Activated CD8-positive, alpha-beta memory T cell treated with anti-CD3 and anti-CD28 coated beads for 24 hours (primary cell): ENCODE measurements around the gene FBXL17.
"Not testable (repeated sequence)": the region's sequence is repeated elsewhere in the genome, so short reads cannot be mapped to it uniquely, and the experiment has no call there.

ENCODE experiments used
- DNase-seq: peaks from one replicate; pipeline ENCODE4 v3.0.0-alpha.2; 2020

Gene FBXL17

DNA sequence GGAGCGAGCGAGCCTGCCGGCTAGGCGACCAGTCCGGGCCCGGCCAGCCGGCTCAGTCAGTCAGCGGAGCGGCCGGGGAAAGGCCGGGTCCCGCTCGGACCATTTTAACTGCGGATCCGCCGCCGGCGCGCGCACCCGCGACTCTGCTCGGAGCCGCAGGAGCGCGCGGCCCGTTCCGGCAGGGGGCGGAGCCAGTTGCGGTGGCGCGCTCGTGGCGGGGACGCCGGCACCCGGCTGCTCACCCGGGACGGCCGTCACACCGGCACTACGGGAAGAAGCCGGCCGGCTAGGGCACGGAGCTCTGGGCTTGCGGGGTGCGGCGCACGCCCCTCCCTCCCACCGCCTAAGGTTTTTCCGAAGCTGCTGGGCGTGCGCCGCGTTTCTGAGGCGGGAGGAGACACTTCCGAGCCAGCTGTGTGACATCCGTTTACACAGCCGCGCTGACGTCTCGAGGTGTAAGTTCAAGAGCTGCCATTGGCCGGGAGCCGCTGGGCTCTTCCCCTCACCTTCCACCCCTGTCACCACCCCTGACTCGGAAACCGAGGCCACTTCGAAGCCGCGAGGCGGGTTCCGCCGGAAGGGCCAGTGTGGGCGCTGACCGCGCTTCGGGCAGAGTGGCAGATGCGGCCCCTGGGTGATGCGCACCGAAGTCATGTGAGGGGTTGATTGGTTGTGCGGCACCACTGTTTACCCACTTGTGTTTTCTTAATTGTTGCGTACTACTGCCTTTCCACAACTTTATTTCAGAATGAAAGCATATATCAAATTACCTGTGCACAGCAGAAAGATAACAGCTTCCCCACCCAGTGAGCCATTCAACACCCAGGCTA is at the start of gene FBXL17:
TSS of gene FBXL17 (minus strand) at position 145 of the 830 bp plus-strand sequence.
- peak; percentile 94 for DNase-seq

DNA sequence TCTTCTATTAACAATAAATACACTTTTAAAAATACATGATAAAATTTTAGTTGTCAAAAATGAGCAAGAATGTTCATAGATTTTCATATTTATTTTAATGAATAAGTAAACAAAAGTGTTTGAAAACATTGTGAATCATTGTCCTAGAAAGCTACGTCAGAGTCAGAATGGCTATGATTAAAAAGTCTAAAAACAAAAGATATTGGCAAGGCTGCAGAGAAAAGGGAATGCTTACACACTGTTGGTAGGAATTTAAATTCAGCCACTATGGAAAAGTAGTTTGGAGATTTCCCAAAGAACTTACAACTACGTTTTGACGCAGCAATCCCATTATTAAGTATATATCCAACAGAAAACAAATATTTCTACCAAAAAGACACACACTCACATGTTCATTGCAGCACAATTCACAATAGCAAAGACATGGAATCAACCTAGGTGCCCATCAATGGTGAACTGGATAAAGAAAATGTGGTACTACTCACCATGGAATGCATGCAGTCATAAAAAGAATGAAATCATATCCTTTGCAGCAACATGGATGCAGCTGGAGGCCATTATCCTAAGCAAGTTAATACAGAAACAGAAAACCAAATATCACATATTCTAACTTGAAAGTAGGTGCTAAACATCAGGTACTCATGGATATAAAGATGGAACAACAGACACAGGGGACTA is 49.2 kb upstream of the FBXL17 start:
- no peak for DNase-seq

DNA sequence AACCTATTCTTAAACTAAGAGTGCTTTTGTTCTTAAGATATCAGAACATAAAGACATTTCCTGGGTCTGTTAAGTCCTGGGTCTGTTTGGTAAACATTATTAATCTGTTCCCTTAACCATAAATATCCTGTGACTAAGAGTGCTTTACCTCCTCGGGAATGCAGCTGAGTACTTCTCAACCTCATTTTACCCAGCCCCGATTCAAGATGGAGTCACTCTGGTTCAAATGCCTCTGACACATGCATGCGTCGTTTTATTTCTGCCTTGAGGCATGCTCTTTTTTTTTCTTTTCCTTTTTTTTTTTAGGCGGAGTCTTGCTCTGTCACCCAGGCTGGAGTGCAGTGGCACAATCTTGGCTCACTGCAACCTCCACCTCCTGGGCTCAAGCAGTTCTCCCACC is 39.8 kb upstream of the FBXL17 start:
- no peak for DNase-seq

DNA sequence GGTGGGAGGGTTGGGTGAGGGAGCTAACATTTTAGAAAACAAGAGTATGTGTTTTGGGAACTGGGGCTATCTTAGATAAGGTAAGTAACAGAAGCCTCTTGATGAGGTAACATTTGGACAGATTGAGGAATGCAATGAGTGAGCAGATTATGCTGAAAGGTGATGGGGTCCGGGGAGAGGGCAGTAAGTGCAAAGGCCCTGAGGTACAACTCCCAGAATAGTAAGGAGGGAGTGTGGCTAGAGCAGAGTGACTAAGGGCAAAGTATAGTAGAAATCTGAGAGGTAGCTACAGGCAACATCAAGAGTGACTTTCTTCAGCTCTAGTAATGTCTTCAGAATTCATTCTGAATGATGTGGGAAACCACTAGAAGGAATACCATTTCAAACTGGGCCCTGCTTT is 38.9 kb upstream of the FBXL17 start:
- DNase-seq: no peak

DNA sequence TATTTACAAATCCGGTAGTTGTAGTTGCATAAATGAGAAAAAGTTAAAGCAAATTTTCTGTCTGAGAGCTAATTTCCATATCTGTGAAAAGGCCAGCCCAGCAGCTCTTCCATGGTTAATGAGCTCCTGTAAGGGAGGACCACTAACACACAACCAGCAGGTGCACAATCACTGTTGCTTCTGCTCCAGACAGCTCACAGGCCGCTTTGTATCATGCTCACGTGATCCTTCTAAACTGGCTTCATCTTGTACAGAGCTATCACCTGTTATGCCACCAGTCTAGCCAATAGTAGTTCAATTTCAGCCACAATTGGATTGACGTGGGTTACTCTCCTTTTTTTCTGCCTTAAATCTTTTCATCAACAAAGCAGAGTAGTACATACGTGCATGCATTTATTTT is 38.3 kb upstream of the FBXL17 start:
- no peak for DNase-seq

DNA sequence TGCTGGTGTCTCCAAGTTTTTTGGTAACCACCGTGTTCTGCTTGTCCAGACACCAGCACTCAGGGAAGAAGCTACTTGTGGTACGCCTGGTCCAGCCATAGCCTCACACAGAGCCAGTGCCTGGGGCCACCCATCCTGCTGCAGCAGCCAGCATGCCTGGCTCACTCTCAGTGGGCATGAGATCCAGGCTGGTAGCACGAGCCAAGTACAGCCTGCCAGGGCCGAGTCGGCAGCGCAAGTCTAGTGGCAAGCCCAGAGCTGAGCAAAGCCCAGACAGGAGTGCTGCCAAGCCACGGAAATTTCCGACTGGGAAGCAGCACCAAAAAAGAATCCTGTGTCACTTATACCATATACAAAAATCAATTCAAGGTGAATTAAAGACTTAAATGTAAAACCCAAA is 36.3 kb upstream of the FBXL17 start:
- no peak for DNase-seq

DNA sequence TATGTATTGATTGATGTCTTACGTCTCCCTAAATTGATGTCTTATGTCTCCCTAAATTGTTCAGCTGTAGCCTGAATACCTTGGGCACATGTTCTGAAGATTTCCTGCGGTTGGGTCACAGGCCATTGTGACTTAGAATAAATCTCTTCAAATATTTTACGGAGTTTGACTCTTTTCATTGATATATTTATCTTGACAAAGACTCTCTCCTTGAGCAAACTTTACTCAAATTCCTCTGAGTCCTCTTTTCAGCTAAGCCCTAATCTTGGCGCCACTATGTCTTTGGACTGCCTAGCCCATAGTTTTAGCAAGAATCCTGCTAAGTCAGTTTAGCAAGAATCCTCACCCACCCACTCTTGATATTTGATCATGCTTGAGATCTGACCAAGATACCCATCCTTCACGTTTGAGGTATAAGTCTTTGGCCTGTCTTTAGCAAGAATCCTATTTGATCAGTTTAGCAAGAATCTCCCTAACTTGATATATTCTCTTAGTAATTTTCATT is 35.3 kb upstream of the FBXL17 start:
- no peak for DNase-seq

DNA sequence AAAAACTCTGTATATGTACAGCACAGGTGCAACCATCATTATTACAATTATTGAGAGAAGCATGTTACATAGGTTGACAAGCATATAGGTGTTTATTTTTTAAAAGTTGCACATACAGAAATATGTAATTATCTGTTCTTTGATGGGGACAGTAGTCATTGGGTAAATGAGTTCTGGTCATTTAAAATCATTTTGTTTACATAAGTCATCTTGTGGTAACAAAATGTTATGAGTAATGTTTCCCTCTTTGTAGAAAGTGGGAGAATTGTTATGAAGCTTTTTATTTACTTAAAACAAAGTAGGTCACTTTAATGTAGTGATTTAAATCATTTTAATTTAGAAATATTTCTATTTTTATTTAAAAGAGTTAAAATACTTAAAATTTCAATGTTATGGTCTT is 33.8 kb upstream of the FBXL17 start:
- no peak for DNase-seq

DNA sequence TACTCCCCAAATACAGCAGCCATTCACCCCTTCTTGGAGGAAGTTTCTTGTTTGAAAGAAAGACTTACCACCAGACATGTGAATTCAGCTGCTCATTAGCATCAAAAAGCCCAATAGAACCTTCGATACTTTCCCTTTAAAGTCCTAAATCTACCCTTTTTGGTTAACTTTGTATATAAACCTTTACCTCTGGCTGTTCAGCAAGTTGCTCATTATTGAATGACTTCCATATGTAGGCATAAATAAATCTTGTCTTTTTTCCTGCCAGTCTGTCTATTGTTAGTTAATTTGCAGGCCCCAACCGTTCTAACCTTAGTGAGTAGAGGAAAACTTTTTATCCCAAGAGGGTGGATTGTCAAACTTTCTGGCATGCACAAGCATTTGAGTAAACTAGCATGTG is 27.9 kb upstream of the FBXL17 start:
- DNase-seq: no peak

DNA sequence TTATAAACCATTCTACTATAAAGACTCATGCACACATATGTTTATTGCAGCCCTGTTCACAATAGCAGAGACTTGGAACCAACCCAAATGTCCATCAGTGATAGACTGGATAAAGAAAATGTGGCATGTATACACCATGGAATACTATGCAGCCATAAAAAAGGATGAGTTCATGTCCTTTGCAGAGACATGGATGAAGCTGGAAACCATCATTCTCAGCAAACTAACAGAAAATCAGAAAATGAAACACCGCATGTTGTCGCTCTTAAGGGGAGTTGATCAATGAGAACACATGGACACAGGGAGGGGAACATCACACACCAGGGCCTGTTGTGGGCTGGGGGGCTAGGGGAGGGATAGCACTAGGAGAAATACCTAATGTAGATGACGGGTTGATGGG is 23.3 kb upstream of the FBXL17 start:
- DNase-seq: not testable (repeated sequence)

DNA sequence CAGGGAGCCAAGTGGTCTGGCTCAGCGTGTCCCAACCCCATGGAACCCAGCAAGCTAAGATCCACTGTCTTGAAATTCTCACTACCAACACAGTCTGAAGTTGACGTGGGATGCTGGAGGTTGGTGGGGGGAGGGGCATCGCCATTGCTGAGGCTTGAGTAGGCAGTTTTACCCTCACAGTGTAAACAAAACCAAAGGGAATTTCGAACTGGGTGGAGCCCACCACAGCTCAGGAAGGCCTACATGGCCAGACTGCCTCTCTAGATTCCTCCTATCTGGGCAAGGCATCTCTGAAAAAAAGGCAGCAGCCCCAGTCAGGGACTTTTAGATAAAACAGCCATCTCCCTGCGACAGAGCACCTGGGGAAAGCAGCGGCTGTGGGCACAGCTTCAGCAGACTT is 17.1 kb upstream of the FBXL17 start:
- DNase-seq: no peak

DNA sequence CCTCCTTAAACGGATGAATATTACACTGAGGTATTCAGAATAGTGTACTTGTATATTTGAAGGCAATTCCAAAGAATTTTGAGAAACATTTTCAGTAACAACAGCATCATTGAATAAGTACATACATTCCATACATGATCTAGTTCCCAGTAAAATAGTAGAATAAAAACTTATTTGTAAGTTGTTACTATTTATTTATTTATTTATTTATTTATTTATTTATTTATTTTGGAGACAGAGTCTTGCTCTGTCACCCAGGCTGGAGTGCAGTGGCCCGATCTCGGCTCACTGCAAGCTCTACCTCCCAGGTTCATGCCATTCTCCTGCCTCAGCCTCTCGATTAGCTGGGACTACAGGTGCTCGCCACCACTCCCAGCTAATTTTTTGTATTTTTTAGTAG is 14.9 kb upstream of the FBXL17 start:
- DNase-seq: not testable (repeated sequence)

DNA sequence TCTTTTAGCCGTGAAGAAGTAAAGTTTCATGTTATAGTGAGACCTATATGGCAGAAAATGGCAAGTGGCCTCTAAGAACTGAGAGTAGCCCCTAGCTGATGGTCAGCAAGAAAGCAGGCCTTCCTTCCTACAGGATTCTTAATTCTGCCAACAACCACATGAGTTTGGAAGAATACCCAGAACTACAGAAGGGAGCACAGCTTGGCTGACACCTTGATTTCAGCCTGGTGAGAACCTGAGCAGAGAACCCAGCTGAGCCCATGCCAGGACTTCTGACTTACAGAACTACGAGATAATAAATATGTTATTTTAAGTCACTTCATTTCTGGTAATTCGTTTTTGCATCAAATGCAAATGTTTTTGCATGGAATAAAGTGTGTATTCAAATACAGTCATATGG is 5.9 kb upstream of the FBXL17 start:
- no peak for DNase-seq

DNA sequence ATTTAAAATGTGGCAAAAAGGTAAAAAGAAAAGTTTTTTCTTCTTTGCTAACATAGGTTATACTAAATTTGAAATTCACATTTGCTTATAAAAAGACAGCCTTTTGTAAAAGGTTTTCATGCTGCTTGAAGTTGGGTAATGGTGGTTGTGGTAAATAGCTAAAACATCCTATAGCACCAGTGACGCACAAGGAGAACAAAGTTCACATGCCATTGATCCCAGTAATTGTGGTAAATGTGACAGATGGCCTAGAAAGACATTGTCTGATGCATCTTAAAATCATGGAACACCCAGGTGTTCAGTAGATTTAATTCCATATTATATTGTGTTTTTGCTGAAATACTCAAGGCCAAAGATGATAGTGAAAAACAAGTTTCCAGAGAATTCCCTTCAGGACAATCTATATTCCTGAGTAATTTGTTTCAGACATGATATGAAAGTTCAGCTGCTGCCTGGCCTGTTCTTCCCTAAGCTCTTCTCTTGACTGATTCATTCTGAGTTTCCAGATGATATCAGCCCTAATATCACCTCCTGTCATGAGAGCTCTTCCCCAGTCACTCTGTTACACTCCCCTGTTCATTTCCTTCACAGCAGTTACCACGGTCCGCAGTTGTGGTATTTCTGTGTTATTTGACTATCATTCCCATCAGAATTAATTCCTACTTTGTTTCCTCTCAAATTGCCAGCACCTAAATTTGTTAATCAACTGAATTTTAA is 4.6 kb upstream of the FBXL17 start:
- no peak for DNase-seq

DNA sequence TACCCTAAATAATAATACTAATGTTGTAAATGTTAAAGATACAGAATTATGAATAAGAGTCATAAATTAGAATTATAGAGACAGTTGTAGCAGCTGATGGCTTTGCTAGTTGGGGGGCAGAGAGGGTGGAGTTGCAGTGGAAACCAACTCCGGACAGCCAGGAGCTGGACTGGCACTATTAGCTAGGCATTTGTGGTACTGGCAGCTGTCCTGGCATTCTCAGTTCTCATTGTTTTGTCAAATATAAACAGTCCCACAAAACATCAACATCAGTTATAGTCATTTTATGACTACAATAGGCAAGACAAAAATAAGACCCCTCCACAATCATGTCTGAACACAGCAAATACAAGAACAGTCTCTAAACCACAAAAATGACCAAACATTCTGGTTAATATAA is 2.8 kb upstream of the FBXL17 start:
- DNase-seq: no peak

DNA sequence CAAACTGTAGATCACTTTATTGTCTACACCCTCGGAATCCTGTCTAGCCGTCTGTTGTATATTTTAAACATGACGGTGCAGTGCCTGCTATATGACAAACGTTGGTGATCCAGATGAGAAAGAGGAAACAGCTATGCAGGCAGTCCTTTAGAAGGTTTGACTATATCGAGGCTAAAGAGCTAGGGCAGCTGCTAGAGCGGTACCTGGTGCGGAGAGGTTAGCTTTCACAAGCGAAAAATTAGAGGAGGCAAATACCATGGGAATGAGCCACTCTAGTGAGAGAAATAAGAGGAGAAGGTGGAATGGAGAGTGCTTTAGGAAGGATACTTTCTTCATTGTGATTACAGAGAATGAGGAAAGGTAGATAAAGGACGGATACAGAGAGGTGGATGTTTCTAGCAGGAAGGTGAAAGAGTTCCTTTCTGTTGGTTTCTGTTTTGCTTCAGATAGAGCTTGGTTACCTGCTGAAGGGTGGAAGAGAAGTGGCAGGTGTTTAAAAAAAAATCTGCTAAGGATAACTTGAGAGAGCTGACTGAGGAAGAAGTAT is 959 bp upstream of the FBXL17 start:
- no peak for DNase-seq

DNA sequence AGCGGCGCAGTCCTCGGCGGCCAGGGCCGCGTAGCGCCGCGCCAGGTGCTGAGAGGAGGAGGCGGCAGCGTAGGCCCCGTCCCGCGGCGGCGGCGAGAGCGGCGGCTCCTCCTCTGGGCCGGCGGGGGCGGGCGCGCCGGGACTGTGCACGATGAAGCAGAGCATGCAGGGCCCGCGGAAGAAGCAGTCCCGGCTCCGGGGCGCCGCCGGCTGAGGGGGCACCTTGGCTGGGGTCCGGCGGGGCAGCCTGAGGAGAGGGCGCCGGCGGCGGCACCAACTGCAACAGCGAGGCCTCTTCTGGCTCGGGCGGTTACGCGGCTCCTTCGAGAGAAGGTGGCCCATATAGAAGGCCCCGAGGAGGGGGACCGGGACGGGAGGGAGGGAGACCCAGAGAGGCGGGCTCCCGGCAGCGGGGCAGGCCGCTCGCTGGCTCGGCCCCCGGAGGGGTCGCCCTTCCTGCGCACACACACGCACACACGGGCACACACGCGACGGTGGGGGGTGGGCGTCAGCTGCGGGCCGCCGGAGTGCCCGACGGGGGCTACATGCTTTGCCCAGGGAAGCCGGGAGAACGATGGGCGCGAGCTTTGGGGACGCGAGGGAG is 446 bp downstream of the FBXL17 start:
- DNase-seq: peak; percentile 91

DNA sequence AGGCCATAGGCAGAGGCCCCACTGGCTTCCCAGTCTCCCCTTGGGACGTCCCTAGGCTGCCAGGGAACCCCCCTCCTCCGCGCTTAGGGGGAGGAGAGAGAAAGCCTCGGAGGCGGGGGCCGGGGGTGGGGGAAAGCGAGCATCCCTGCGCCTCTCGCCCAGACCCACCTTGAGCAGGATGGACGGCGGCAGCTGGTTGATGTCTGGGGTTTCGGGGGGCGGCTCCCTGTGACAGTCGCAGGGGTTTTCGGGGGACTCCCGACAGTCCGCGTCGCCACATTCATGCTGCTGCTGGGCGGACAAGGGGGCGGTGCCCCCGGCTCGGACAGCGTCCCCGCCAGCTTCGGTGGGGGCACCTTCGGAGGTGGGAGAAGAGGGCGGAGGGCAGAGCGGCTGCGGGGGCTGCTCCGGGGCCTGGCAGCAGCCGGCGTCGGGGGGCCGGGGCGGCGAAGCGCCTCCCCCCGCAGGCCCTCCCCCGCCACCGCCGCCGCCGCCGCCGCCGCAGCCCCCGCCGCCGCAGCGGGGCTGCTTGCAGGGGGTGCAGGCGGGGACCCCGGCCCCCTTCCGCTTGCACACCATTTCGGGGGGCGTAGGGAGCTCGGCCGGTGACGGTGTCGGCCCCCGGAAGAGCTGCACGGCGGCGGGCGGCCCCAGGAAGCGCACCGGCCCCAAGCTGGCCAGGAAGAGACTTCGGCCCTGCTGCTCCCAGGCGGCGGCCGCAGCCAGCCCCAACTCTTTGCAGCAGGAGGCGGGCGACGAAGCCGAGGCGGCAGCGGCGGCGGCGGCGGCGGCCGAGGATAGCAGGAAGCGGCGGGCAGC is 1.2 kb downstream of the FBXL17 start:
- peak; percentile 83 for DNase-seq

DNA sequence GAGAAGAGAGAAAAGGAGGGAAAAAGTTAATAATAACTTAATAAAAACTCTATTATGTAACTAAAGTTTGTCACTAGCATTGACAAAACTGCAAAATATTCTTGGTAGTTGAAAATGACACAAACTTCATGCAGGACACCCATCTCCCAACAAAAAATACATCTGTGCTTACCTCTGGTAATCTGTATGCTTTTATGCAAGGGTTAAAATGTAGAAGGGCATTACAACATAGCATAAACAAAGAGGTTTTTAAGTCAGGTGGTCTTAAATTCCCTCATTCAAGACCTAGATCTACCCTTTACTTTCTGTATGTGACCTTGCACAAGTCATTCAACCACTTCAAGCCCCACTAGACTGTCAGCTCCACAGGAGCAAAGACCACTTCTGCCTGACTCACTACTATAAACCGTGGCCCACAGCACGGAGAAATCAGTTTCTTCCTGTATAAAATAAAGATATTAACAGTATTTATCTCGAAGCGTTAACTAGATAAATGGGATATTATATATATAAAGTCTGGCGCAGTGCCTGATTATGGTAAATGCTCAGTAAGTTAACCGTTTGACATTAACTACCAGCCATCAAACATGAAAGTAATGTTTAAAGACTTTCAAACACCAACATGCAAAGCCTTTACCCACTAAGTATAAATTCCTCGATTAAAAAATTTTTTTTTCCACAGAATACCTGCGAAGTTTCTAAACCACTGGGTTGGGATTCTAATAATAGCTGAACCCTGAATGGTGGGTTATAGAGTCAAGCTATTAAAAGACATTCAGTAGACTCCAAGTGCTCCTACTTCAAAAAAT is 2.0 kb downstream of the FBXL17 start:
- DNase-seq: no peak

DNA sequence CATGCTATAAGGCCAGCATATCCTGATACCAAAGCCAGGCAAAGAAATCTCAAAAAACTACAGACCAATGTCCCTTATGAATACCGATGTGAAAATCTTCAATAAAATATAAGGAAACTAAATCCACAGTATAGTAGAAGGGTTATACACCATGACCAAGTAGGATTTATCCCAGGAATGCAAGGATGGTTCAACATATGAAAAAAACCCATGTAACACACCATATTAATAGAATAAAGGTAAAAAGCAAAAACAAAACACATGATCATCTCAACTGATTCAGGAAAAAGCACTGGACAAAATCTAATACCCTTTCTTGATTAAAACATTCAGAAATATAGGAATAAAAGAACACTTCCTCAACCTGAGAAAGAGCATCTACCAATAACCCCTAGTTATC is 6.1 kb downstream of the FBXL17 start:
- no peak for DNase-seq

DNA sequence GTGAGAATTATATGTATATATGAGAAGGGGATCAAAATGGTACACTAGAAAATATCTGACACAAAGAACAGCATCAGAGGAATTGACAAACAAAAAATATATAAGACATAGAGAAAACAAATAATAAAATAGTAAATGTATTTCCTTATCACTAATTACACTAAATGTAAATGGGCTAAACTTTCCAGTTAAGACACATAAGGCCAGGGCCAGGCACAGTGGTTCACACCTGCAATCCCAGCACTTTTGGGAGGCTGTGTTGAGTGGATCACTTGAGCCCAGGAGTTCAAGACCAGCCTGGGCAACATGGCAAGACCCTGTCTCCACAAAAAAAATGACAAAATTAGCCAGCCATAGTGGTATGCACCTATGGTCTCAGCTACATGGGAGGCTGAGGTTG is 8.5 kb downstream of the FBXL17 start:
- no peak for DNase-seq
